ENCODE data around the gene CACNB4.
"Not testable (repeated sequence)": the region's sequence is repeated elsewhere in the genome, so short reads cannot be mapped to it uniquely, and the experiment has no call there.

The CACNB4 gene

DNA sequence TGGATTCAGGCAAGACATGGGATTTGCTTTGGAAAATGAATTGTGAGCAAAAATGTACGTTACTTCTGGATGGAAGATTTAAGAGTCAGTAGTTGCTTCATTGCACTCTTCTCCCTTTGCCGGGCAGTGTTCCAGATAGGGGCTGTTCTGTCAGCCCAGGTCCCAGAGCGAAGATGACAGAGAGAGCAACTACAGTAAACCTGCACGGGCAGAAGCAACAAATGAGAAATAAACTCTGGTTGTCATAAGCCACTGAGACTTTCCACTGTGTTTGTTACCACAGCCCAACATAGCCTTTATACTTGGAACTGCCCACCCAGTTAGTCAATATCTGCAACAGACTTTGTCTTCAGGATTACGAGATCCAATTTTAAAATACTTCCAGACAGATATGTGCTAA lies 83.3 kb downstream of the CACNB4 start:
- no peak for DNase-seq

DNA sequence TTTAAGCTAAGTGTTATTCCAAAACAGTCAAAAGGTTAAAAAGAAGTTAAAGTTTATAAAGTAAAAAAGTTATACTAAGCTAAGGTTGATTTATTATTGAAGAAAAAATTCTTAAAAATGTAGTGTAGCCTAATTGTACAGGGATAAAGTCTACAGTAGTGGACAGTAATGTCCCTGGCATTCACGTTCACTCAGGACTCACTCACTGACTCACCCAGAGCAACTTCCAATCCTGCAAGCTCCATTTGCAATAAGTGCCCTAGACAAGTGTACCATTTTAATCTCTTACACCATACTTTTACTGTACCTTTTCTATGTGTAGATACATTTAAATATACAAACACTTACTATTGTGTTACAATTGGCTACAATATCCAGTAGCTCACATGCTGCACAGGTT lies 86.1 kb downstream of the CACNB4 start:
- no peak for DNase-seq

- no peak for DNase-seq
Observed at GRCh38 chr2:152011724-152012123, 87.1 kb downstream of the CACNB4 start.

- no peak for DNase-seq
Observed at GRCh38 chr2:152005607-152006006, 93.2 kb downstream of the CACNB4 start.

DNA sequence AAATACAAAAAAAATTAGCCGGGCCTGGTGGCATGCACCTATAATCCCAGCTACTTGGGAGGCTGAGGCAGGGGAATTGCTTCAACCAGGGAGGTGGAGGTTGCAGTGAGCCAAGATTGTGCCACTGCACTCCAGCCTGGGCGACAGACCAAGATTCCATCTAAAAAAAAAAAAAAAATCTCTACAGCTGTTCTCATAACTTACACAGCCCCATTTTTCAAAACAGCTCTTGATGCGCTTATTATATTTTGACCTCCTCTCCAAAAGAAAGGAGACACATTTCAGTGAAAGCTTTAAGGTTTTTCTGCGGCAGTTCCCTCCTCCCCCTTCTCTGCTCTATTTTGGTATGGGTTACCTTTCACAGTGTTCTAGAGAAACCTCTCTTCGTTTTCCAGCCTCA lies 95.6 kb downstream of the CACNB4 start:
- DNase-seq: peak; percentile 14

DNA sequence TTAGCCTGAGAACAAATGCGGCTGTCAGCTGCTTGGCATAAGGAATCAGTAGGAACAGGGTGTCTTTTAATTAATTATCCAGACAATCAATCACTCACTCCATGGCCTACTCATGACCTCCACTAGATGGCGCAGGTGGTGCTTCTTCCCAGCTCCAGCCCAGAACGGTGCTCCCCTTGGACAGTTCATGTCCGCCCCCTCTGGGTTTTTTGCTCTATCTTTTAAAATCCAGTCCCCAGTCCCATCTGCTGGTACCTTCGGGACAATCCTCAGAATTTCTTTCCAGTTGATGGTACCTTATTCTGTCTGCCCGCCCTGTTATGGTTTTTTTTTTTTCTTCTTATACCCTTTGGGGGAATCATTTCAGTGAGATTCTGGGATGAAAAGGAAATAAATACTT lies 99.8 kb downstream of the CACNB4 start:
- peak; percentile 8 for DNase-seq

DNA sequence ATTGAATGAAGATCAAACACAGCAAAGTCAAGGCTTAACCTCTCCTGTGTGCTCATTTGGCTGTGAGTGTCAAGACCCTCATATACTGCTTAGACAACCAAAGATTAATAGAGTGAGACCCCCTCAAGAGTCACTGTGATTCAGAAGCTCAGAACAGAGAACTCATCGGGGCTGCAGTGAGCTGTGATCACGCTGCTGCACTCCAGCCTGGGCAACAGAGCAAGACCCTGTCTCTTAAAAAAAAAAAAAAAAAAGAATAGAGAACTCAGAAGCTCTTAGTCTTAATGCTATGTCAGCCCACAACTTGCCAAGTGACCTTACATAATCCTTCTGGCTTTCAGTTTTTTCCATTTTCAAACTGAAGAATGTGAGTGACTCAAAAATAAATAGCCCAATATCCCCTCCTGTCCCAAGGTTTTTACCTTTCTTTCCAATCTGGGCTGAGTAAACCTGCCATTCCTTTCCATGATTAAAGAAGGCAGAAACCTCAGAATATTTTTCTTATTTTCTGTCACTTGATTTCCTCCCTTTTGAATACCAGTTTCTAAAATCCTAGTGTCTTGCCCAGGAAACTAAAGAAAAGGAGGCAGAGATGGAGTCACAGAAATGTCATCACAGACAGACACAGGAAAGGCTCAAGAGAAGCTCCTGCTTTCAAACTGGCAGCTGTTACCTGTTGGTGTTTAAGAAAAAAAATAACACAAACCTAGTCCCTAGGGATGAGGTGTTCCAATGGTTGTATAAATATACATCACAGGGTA lies 102.4 kb downstream of the CACNB4 start:
- no peak for DNase-seq

GRCh38 chr2:151995161-151995557 lies 103.7 kb downstream of the CACNB4 start:
- no peak for DNase-seq

DNA sequence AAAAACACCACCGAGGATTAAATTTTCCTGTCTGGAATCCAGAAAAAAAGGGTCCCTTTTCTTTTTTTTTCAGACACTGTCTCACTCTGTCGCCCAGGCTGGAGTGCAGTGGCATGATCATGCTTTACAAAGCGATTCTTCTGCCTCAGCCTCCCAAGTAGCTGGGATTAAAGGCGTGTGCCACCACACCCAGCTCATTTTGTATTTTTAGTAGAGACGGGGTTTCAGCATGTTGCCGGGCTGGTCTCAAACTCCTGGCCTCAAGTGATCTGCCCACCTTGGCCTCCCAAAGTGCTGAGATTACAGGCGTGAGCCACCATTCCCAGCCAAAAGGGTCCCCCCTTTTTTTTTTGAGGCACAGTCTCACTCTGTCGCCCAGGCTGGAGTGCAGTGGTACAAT lies 104.7 kb downstream of the CACNB4 start:
- DNase-seq: not testable (repeated sequence)

DNA sequence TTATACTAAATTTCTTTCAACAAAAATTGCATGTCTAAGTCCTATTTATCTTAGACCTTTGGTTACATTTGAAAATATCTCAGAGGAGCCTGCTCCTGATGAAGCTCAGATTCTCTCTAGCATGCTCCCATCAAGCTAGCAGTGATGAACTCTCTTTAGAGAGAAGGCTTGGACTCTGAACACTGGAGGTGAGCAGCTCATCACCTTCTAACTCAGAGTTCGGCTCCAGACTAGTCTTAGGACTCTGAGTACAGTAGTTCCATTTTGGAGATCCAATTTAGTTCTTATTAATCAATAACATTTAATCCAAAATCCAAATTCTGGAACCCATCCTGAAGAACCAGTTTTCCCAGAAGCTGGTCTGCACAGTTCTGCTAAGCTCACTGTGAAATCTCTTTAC lies 107.8 kb downstream of the CACNB4 start:
- DNase-seq: no peak

DNA sequence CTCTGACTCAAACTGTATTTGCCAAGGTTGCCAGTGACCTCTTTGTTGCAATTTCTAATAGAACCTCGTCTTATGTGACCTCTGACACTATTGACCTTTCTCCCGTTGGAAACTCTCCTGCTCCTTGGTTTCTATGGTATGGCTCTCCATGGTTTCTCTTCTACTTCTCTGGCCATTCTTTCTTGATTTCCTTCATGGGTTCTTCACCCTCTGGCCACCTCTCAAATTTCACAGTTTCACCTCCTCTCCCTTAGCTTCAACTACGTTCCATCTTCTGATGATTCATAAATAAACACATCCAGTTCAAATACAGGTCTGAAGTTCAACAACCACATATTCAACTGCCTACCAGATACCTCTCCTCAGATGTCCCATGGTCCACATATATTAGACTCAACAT lies 109.5 kb downstream of the CACNB4 start:
- no peak for DNase-seq

DNA sequence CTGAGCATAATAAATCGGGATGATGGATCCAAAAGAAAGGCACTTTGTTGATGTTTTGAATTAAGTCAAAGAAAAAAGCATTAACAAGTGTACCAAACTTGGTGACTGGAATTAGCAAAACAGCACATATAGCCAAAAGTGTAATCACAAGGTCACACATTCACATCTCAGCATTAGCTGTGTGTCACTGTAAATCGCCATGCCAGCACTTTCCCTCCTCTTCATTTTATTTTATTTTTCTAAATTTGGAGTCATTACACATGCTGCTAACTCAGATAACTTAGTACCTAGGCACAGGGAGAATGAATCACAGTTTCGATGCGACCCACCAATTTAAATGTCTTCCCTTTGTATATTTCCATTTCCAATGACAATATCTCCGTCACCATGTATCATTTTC lies 111.4 kb downstream of the CACNB4 start:
- DNase-seq: no peak

- DNase-seq: no peak
Observed at GRCh38 chr2:151984424-151985083, 114.3 kb downstream of the CACNB4 start.

DNA sequence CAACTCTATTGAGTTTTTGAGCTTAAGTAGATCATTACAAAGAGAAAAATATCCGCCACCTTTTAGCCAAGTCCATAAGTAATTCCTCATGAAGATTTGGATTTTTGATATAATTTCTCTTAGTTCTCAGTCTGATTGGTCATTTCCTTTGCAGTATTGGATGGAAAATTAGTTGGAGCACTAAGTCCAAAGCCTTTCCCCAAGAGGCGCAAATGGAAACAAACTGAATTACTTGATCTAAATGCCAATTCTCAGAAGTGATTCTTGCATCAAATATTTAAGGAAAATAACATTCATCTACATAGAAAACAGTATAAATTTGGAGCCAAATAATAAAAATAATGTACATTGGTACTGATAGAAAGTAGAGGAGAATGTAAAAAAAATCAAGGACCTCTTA lies 115.6 kb downstream of the CACNB4 start:
- no peak for DNase-seq

- DNase-seq: no peak
Observed at GRCh38 chr2:151981886-151982285, 117.0 kb downstream of the CACNB4 start.

GRCh38 chr2:151979694-151980093 lies 119.2 kb downstream of the CACNB4 start:
- no peak for DNase-seq

GRCh38 chr2:151978709-151979108 lies 120.1 kb downstream of the CACNB4 start:
- DNase-seq: no peak

- DNase-seq: no peak
Observed at GRCh38 chr2:151977631-151978030, 121.2 kb downstream of the CACNB4 start.

DNA sequence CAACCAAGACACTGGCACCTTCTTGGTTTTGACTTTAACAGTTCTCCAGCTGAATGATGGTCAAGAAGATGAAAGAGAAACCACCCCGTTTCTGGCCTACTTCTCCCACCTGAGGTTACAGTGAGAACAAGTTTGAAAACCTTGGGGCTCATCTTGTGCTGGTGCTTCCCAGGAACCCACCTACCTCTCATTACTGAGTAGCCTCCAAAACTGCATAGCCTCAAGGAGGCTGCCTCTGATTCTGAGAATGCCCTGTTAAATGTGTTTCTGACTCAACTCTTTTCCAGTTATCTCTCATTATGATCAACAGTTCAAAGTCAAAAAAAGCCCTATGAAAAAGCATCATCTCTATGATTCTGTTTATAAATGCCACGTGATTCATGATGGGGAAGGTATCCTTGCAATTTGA lies 121.9 kb downstream of the CACNB4 start:
- DNase-seq: no peak

GRCh38 chr2:151975460-151976414 lies 123.1 kb downstream of the CACNB4 start:
- DNase-seq: no peak

- DNase-seq: no peak
Observed at GRCh38 chr2:151974988-151975387, 123.9 kb downstream of the CACNB4 start.

GRCh38 chr2:151973901-151974199 lies 125.0 kb downstream of the CACNB4 start:
- peak; percentile 82 for DNase-seq

DNA sequence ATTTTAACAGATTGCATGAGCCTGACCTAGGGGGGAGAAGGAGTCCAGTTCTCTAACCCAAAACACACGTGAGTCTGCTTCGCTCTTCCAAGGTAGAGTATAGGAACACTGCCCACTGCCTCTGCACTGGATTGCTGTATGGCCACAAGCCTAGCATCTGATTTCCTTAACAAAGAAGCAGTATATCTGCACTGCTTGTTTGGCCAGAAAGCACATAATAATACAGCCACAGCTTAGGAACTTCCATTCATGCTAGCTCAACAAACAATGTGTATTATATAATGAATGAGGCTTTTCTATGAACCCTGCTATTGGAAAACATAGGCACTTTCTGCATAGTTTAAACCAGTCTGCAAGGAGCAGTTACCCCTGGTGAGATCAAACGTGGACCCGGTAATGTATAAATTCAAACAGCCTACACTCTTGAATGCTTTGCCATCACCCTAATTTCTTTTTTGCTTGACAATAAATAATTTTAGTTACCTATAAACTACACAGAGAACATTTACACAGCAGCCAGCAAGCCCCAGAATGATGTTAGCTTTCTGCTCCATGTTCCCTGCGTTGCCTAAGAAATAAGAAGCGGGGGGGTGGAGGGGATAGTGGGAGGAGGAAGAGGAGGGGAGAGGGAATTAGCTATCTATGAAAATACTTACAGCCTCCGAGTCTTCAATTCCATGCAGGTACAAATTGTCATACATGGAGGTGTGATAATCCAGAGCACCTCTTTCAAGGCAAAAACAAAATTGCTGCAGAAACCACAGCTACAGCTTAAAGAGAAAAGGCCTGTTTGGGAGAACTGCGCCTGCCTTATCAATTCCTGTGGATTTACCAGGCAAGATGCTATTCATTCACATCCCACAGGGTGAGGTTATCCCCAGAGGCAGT lies 125.6 kb downstream of the CACNB4 start:
- DNase-seq: peak; percentile 72
